Measurements from ENCODE around the gene OR10H1. TPM values are rescaled to one million over a fixed set of nuclear protein-coding genes. Genes with fewer than 3 reads are reported as not detected.

OR10H1 gene
- total and polyA plus RNA-seq, 4 donors = under 0.01 TPM; not detected in 3

DNA sequence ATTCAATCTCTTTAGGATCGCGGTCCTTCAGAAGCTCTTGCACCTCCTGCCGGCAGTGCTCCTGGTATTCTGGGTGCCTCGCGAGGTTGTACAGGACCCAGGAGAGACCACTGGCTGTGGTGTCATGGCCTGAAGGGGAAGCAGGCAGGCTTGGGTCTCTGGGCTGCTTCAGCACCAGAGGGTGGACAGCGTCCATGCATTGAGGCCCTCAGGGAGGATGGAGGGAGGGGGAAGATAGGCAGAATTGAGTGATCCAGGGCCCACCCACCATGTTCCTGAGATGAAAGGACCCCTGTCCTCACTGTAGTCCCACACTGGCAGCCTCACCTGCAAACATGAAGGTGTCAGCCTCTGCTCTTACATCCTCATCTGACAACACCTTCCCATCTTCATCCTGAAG is 45.9 kb downstream of the OR10H1 start:
- Histone ChIP-seq H3K36me3 (ENCODE audit: control insufficient read depth in 4 of 4, insufficient read depth in 3 of 4, low read depth in 1 of 4, low read length in 3 of 4) (no peaks in the 10 kb centered on the region), H3K27ac (ENCODE audit: low read depth in 1 of 2, low read length in 2 of 2) (no peak overlapping the region), H3K4me3 (ENCODE audit: low read depth in 1 of 3, low read length in 3 of 3) (no peak overlapping the region), H3K27me3 (ENCODE audit: control insufficient read depth in 4 of 4, insufficient read depth in 4 of 4, low read length in 3 of 4) (no peaks in the 10 kb centered on the region), H3K9ac (ENCODE audit: low read depth in 1 of 2, low read length in 2 of 2) (no peak overlapping the region), H3K4me1 (ENCODE audit: control insufficient read depth in 4 of 4, insufficient read depth in 4 of 4, low read length in 3 of 4) (no peaks in the 10 kb centered on the region), H3K9me3 (ENCODE audit: control insufficient read depth in 4 of 4, low read length in 3 of 4) (no peaks in the 10 kb centered on the region)
- WGBS = 31% methylated on average over 6 of the region's 6 CpGs
- DNase-seq (ENCODE audit: low spot score) = no peak
- TF ChIP-seq HNF4G (IDR thresholded peaks at IDR 0.05) = no peak
- TF ChIP-seq, protein P1, sequence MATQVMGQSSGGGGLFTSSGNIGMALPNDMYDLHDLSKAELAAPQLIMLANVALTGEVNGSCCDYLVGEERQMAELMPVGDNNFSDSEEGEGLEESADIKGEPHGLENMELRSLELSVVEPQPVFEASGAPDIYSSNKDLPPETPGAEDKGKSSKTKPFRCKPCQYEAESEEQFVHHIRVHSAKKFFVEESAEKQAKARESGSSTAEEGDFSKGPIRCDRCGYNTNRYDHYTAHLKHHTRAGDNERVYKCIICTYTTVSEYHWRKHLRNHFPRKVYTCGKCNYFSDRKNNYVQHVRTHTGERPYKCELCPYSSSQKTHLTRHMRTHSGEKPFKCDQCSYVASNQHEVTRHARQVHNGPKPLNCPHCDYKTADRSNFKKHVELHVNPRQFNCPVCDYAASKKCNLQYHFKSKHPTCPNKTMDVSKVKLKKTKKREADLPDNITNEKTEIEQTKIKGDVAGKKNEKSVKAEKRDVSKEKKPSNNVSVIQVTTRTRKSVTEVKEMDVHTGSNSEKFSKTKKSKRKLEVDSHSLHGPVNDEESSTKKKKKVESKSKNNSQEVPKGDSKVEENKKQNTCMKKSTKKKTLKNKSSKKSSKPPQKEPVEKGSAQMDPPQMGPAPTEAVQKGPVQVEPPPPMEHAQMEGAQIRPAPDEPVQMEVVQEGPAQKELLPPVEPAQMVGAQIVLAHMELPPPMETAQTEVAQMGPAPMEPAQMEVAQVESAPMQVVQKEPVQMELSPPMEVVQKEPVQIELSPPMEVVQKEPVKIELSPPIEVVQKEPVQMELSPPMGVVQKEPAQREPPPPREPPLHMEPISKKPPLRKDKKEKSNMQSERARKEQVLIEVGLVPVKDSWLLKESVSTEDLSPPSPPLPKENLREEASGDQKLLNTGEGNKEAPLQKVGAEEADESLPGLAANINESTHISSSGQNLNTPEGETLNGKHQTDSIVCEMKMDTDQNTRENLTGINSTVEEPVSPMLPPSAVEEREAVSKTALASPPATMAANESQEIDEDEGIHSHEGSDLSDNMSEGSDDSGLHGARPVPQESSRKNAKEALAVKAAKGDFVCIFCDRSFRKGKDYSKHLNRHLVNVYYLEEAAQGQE (IDR thresholded peaks at IDR 0.05) = peak; percentile 97

GRCh38 chr19:15759962-15760565 is 55.4 kb downstream of the OR10H1 start:
- peaks cover 0 to 5% (median 1%) of the 10 kb centered on the region in 4 donors for H3K4me1 ChIP-seq (ENCODE audit: control insufficient read depth in 4 of 4, insufficient read depth in 4 of 4, low read length in 3 of 4)
- TF ChIP-seq CTCF (IDR thresholded peaks at IDR 0.05; ENCODE audit: low read depth, low read length, missing input control) (peak; percentile 44), RAD21 (IDR thresholded peaks at IDR 0.05) (peak; percentile 69 to 85), ZBTB33 (IDR thresholded peaks at IDR 0.05) (no peak)
- TF ChIP-seq, protein P1 (IDR thresholded peaks at IDR 0.05) = no peak
- H3K27me3 ChIP-seq (ENCODE audit: control insufficient read depth in 4 of 4, insufficient read depth in 4 of 4, low read length in 3 of 4) = no peaks in the 10 kb centered on the region
- no peak overlapping the region for H3K4me3 ChIP-seq (ENCODE audit: low read depth in 1 of 3, low read length in 3 of 3)
- DNase-seq (ENCODE audit: low spot score) = no peak
- WGBS = 38% methylated on average over 28 of the region's 28 CpGs
- no peak overlapping the region for H3K9ac ChIP-seq (ENCODE audit: low read depth in 1 of 2, low read length in 2 of 2)
- H3K9me3 ChIP-seq (ENCODE audit: control insufficient read depth in 4 of 4, low read length in 3 of 4) = no peaks in the 10 kb centered on the region
- H3K36me3 ChIP-seq (ENCODE audit: control insufficient read depth in 4 of 4, insufficient read depth in 3 of 4, low read depth in 1 of 4, low read length in 3 of 4) = no peaks in the 10 kb centered on the region
- no peak overlapping the region for H3K27ac ChIP-seq (ENCODE audit: low read depth in 1 of 2, low read length in 2 of 2)

Data from liver (tissue), 9 donors.